ENCODE data around the gene SPECC1L. TPM values are rescaled to one million over a fixed set of nuclear protein-coding genes. Genes with fewer than 3 reads are reported as not detected.

The SPECC1L gene
- total RNA-seq, 1 donor from 2014 or later, result 74.0 TPM

DNA sequence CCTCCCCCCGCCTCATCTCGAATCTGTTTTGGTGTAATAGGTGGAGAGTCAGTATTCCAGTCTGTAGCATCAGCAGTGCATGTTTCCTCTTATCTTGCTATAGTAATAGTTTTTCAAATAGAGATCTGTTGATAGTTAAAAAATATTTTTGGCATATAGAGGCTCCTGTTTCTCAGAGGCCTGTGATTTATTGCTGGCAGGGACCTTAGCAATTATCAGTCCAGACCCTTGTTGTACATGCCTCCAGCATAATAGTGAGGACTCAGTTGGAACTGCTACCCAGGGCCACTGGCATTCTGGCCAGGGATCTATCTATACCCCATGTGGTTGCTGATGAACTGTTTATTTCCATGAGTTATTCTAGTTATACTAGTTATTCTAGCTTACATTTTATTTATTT is 52.6 kb downstream of the SPECC1L start:
- no peak for DNase-seq (ENCODE audit: low read depth in 2 of 2)

DNA sequence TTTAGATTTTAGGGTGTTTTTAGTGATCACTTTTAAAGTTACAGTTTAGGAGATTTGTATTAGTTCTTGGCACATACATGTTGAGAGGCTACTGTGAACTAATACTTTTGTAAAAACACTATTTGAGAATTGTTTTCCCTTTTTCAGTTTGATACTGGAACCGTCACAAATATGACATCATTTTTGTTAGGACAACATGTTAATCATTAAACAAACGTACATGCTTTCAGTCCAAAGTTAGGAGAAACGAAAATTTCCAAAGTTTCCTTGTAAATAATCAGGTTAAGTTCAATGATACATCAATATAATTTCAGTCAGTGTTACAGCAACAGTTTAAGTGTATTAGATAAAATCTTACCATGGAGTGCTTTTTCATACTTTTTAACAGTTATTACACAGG is 53.1 kb downstream of the SPECC1L start:
- DNase-seq (ENCODE audit: low read depth in 2 of 2), result no peak

GRCh38 chr22:24324137-24324536 is 53.5 kb downstream of the SPECC1L start:
- DNase-seq (ENCODE audit: low read depth in 2 of 2), result no peak

DNA sequence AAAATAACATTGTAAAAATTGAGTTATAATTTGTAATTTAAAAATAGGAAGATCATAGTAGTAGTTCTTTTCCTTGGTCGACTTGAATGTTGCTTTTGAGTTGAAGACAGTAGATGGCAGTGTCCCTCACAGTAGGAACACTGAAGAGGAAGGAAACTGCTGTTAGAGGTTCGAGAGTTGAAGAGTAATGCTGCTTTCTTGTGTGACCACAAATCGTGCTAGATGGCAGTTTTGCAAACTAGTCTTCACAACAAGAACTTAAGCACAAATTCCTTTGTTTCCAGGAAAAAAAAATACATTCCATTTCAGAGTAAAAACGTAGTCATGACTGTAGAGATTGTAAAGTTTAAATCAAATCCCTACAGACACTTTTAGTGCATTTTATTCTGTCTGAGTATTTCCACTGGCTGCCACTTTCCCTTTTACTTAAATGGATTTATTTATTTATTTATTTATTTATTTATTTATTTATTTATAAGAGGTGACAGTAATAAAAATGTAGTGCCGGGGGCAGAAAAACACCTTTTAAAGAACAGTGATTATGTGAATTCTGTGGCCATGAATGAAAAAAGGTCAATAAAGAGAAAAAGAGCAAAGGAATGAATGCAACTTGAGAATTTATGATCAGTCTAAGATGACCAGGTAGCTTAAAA is 54.6 kb downstream of the SPECC1L start:
- DNase-seq (ENCODE audit: low read depth in 2 of 2), result peak; percentile 78 to 93

GRCh38 chr22:24326266-24326665 is 55.6 kb downstream of the SPECC1L start:
- no peak for DNase-seq (ENCODE audit: low read depth in 2 of 2)

DNA sequence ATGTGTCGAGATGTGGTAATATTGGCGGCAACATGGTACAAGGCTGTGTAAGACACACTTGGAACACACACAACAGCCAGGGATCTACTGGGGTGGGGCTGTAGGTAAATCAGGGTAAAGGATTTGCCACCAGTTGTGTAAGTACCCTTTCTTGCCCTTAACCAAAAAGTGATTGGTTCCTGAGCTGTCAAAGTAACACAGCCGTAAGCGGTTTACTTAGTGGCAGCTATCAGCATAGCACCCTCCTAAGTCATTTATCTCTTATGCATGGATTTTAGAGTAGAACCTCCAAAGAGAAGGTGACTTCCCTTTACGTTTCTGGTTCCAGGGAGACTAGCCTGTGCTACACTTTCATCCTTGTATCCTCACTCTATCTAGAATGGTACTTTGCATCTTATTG is 57.2 kb downstream of the SPECC1L start:
- DNase-seq (ENCODE audit: low read depth in 2 of 2), result no peak

DNA sequence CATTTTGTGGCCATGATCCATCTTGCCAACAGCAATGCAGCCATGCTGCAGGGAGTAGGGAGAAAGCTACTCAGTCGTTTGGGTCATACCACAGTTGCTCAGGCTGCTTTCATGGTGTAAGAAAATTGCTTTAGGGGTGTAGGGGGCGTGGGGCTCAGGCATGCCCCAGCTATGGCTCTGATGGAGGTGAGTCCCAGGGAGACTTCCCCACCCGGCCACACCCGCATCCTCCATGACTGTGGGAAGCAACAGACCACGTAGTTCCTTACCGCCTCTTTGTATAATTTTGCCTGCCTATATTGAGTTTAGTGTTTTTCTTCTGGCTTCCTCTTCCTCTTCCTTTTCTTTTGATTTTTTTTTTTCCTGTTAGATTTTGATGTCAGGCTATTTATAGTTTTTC is 58.8 kb downstream of the SPECC1L start:
- no peak for DNase-seq (ENCODE audit: low read depth in 2 of 2)

GRCh38 chr22:24330636-24331035 is 60.0 kb downstream of the SPECC1L start:
- DNase-seq (ENCODE audit: low read depth in 2 of 2), result peak in 1 of 2 donors; percentile 48

GRCh38 chr22:24331468-24332440 is 61.1 kb downstream of the SPECC1L start:
- DNase-seq (ENCODE audit: low read depth in 2 of 2), result no peak

DNA sequence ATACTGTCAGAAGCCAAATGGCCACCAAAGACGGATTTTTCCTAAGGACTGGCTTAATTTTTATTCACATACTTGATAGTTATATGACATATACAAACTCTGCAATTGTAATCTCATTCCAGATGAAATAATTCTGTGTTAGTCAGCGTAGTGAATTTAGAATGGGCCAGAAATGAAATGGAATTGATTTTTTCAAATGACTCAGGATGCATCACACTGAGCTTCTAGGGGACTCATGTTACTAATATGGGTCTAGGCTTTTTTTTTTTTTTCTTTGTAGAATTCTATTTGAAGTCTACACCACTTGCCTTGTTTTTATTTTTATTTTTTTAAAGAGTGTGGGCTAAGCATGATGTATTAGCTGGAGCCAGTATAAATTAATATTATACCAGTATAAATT is 62.7 kb downstream of the SPECC1L start:
- DNase-seq (ENCODE audit: low read depth in 2 of 2), result peak in 1 of 2 donors; percentile 51

GRCh38 chr22:24335496-24335895 is 64.9 kb downstream of the SPECC1L start:
- no peak for DNase-seq (ENCODE audit: low read depth in 2 of 2)

GRCh38 chr22:24337894-24338645 is 67.4 kb downstream of the SPECC1L start:
- no peak for DNase-seq (ENCODE audit: low read depth in 2 of 2)

DNA sequence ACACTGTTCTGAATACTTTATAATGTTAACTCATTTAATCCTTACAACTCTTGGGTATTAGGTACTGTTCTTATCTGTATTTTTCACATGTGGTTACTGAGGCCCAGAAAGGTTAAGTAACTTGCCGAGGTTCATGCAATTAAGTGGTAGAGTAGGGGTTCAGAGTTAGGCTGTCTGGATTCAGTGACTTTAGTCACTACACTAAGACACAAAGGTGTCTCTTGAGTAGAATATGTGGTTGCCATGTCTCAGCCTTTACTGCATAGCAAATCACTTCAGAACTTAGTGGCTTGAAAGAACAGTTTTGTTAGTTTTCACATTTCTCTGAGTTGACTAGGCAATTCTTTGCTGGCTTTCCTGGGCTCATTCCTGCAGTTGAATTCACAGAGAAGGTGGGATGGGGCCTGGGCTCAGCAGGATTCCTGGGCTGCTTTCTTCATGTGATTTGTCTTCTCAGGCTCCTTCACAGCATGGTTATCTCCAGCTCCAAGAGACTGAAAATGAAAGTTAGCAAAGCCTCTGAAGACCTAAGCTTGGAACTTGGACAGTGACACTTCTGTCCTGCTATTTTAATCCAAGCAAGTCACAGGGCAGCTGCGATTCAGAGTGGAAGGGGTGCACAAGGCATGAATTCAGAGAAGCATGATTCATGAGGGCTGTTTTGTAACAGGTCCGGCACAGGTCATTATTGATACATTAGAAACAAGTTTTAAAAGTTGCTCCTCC is 68.3 kb downstream of the SPECC1L start:
- no peak for DNase-seq (ENCODE audit: low read depth in 2 of 2)

DNA sequence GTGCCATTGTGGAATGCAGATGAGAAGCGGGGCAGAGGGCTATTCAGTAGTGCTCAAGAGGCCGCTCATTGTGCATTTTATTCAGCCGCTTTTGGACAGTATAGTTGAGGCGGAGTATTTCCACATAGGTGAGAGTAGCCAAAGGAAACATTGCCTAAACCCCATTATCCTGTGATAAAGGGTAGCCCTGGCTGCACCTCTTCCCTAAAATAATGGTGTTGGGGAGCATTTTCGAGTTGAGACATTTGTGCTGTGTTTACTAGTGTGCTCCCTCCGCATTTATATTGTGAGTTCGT is 68.8 kb downstream of the SPECC1L start:
- no peak for DNase-seq (ENCODE audit: low read depth in 2 of 2)

- DNase-seq (ENCODE audit: low read depth in 2 of 2), result no peak
Measured at GRCh38 chr22:24341627-24342026, 71.0 kb downstream of the SPECC1L start.

DNA sequence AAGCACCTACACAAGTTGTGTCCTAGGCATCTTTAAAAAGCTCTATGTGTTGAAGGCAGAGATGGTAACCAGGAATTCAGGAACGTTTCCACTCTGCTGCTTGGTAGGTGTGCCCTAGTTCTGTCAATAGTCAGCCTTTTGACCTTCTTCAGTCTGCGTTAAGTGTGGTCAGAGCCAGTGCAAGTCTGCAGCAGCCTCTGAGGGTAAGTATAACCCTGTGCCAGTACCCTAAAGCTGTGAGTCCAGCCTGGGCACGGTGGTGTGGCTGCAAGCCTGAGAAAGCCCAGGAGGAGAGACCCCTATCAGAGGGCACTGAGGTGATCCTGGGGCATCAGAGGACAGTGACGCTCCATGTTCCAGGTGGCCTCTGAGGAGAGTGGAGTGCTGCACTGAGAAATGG is 80.0 kb downstream of the SPECC1L start:
- DNase-seq (ENCODE audit: low read depth in 2 of 2), result no peak

GRCh38 chr22:24353121-24353520 is 82.5 kb downstream of the SPECC1L start:
- no peak for DNase-seq (ENCODE audit: low read depth in 2 of 2)

- no peak for DNase-seq (ENCODE audit: low read depth in 2 of 2)
Measured at GRCh38 chr22:24355574-24355973, 84.9 kb downstream of the SPECC1L start.

DNA sequence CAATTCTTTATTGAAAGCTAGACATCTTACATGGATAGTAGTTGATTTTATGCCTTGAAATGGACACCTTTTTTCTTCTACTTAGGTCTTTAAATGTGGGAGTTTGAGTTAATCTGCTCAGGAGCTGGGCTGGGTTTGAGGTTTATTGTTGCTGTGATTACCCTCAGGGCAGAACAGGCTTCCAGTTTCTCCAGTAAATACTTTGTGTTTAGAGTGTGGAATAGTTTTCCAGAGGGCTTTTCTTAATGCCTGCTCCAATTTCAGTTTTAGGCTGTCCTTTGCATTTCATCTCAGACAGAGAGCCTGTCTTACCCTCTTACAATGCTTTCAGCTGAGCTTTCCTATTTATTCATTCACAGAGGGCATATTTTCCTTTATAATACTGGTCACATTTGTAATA is 86.9 kb downstream of the SPECC1L start:
- DNase-seq (ENCODE audit: low read depth in 2 of 2), result no peak

DNA sequence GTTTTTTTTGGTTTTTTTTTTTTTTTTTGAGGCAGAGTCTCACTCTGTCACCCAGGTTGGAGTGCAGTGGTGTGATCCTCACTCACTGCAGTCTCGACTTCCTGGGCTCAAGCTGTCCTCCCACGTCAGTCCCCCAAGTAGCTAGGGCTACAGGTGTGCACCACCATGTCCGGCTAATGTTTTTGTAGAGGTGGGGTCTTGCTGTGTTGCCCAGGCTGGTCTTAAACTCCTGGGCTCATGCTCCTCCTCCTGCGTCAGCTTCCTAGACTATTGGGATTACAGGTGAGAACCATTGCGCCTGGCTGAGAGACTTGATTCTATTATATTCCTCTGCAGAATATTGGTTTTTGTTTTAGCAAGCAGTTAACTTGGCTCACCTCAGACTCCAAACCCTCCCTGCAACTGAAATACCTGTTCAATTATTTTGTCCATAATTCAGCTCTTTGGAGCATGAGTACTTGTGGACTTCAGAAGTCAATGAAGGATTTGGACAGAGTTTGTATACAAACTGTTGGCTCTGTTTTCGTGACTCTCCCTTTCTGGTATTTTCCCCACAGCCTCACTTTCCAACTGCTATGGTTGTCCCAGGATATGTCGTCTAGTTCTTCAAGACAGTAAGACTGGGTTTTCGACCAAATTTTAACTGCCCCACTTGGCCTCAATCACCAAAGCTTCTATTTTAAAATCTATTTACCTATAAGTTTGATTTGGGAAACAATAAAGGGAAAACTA is 87.6 kb downstream of the SPECC1L start:
- no peak for DNase-seq (ENCODE audit: low read depth in 2 of 2)
